A673 (cell line): ENCODE measurements around the gene KANK4. TPM values are rescaled to one million over a fixed set of nuclear protein-coding genes. Genes with fewer than 3 reads are reported as not detected.

ENCODE experiments used
- BruUV-seq: library from RNA; stranded (reverse); fragments of 400-500 nt; replicated peaks from 2 replicates; lab custom pipeline; 2021; lab: Mats Ljungman, UMichigan
- CTCF ChIA-PET: fragments of 300-600 bp; sonication (Branson Sonifier 250); formaldehyde crosslinking; loops from one replicate; lab custom pipeline; 2022; ENCODE audit warnings: antibody characterized with exemption; lab: Charles Lee
- POLR2A ChIA-PET: fragments of 300-600 bp; sonication (Branson Sonifier 250); formaldehyde crosslinking; loops from one replicate; lab custom pipeline; 2022; ENCODE audit warnings: antibody characterized with exemption; ENCODE audit not compliant: low non-redundant PET; lab: Charles Lee
- DNase-seq: peaks from one replicate; pipeline ENCODE4 v3.0.0-alpha.2; 2015; ENCODE audit warnings: low spot score
- H3K27ac ChIP-seq: fragments of 200-600 bp; sonication (generic); 2 replicates; pipeline ENCODE4 v1.5.1; 2016; ENCODE audit warnings: mixed run types, low read depth, mild to moderate bottlenecking, mixed read lengths, antibody characterized with exemption, low read length; ENCODE audit not compliant: poor library complexity, severe bottlenecking
- H3K27me3 ChIP-seq: fragments of 200-600 bp; sonication (generic); replicated peaks from 2 replicates; pipeline ENCODE4 v1.6.1; 2017; ENCODE audit warnings: mixed run types, low read depth, mild to moderate bottlenecking, mixed read lengths, antibody characterized with exemption, low read length; ENCODE audit not compliant: insufficient read depth, poor library complexity
- H3K36me3 ChIP-seq: fragments of 200-600 bp; sonication (generic); 2 replicates; pipeline ENCODE4 v1.6.1; 2016; ENCODE audit warnings: mixed run types, mild to moderate bottlenecking, mixed read lengths, antibody characterized with exemption, low read length; ENCODE audit not compliant: insufficient read depth, poor library complexity, severe bottlenecking
- H3K4me1 ChIP-seq: fragments of 200-600 bp; sonication (generic); 2 replicates; pipeline ENCODE4 v1.6.1; 2017; ENCODE audit warnings: mixed run types, mild to moderate bottlenecking, mixed read lengths, antibody characterized with exemption, low read length; ENCODE audit not compliant: insufficient read depth, poor library complexity, severe bottlenecking
- H3K4me3 ChIP-seq: fragments of 200-600 bp; sonication (generic); 2 replicates; pipeline ENCODE4 v1.5.1; 2016; ENCODE audit warnings: low read depth, mixed run types, mild to moderate bottlenecking, mixed read lengths, low read length; ENCODE audit not compliant: poor library complexity, severe bottlenecking
- H3K9me3 ChIP-seq: fragments of 200-600 bp; sonication (generic); 2 replicates; pipeline ENCODE4 v1.6.1; 2016; ENCODE audit warnings: mixed run types, low read depth, mild to moderate bottlenecking, mixed read lengths, antibody characterized with exemption, low read length; ENCODE audit not compliant: poor library complexity, severe bottlenecking
- EZH2 ChIP-seq: fragments of 200-600 bp; sonication (generic); IDR thresholded peaks from 2 replicates; pipeline ENCODE4 v1.6.1; 2017; ENCODE audit warnings: borderline replicate concordance, low read depth, mild to moderate bottlenecking, mixed read lengths, antibody characterized with exemption, low read length; ENCODE audit not compliant: poor library complexity, severe bottlenecking
- intact Hi-C: fragments of 100-400 bp; cut with micrococcal nuclease; formaldehyde crosslinking; loops from one replicate; pipeline ENCODE4 v1.10.0; 2022; ENCODE audit not compliant: unreplicated experiment
- total RNA-seq: library from RNA; stranded (reverse); gene quantifications from 2 replicates; pipeline ENCODE4 v1.2.3, GENCODE V29; 2021
- TF ChIP-seq, protein P1 (sequence below): fragments of 300-800, 200-600 bp; sonication (generic); conservative IDR thresholded peaks from 2 replicates; pipeline ENCODE4 v1.5.1; 2017; ENCODE audit warnings: low read depth, mild to moderate bottlenecking, antibody characterized with exemption, low read length, moderate library complexity, mixed read lengths

KANK4 gene
- total RNA-seq, 1 experiment from 2014 or later = 0.24 TPM

DNA sequence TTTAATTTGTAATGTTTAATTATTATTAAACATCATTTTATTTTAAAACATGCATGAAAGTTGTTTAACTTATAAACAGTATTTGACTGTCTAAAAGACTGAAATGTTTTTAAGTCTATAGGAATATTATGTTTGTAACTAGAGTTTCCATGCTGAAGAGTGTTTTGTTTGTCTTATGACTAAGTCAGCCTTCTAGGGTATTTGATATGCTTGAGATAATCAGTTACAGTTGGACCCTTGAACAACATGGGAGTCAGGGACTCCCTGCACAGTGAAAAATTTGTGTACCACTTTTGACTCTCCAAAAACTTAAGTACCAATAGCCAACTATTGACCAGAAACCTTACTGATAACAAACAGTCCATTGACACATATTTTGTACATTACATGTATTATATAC is 45.5 kb upstream of the KANK4 start:
- no peak for DNase-seq
- ChIA-PET POLR2A (no interaction called here), CTCF (no interaction called here)

DNA sequence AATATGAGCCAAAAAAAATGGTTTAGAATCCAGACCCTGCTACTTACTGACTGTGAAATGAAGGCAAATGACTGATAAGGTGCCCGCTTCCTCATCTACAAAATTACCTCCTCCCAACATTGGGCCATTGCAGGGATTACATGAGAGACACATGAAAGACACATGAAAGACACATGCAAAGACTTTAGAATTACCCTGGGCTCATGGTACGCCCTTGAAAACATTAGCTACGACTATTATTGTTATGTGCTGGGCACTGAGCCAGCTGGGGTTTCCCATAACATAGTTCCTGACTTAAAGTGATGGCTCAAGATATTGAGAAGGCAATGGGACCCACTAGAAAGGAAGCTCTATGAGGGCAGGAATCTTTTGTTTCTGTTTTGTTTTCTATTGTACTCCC is 43.7 kb upstream of the KANK4 start:
- no peak overlapping the region for H3K4me3 ChIP-seq
- H3K27ac ChIP-seq = no peak overlapping the region
- TF ChIP-seq, protein P1, sequence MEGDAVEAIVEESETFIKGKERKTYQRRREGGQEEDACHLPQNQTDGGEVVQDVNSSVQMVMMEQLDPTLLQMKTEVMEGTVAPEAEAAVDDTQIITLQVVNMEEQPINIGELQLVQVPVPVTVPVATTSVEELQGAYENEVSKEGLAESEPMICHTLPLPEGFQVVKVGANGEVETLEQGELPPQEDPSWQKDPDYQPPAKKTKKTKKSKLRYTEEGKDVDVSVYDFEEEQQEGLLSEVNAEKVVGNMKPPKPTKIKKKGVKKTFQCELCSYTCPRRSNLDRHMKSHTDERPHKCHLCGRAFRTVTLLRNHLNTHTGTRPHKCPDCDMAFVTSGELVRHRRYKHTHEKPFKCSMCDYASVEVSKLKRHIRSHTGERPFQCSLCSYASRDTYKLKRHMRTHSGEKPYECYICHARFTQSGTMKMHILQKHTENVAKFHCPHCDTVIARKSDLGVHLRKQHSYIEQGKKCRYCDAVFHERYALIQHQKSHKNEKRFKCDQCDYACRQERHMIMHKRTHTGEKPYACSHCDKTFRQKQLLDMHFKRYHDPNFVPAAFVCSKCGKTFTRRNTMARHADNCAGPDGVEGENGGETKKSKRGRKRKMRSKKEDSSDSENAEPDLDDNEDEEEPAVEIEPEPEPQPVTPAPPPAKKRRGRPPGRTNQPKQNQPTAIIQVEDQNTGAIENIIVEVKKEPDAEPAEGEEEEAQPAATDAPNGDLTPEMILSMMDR = no peak
- TF ChIP-seq EZH2 = no peak
- BruUV-seq = no TSS peak
- no peaks in the 10 kb centered on the region for H3K36me3 ChIP-seq
- ChIA-PET POLR2A (no interaction called here), CTCF (no interaction called here)
- H3K4me1 ChIP-seq = no peaks in the 10 kb centered on the region
- no peaks in the 10 kb centered on the region for H3K27me3 ChIP-seq
- peaks cover 5% of the 10 kb centered on the region for H3K9me3 ChIP-seq
- DNase-seq = peak; percentile 16
- intact Hi-C loops = no loop called here

More for the DNA sequence above, 45.5 kb upstream of the KANK4 start:
- TF ChIP-seq, protein P1 = no peak
- TF ChIP-seq EZH2 = no peak
- H3K9me3 ChIP-seq = peaks cover 5% of the 10 kb centered on the region
- H3K27ac ChIP-seq = no peak overlapping the region
- no peak overlapping the region for H3K4me3 ChIP-seq
- H3K4me1 ChIP-seq = no peaks in the 10 kb centered on the region
- H3K36me3 ChIP-seq = no peaks in the 10 kb centered on the region
- no TSS peak for BruUV-seq
- intact Hi-C loops = no loop called here
- H3K27me3 ChIP-seq = no peaks in the 10 kb centered on the region

DNA sequence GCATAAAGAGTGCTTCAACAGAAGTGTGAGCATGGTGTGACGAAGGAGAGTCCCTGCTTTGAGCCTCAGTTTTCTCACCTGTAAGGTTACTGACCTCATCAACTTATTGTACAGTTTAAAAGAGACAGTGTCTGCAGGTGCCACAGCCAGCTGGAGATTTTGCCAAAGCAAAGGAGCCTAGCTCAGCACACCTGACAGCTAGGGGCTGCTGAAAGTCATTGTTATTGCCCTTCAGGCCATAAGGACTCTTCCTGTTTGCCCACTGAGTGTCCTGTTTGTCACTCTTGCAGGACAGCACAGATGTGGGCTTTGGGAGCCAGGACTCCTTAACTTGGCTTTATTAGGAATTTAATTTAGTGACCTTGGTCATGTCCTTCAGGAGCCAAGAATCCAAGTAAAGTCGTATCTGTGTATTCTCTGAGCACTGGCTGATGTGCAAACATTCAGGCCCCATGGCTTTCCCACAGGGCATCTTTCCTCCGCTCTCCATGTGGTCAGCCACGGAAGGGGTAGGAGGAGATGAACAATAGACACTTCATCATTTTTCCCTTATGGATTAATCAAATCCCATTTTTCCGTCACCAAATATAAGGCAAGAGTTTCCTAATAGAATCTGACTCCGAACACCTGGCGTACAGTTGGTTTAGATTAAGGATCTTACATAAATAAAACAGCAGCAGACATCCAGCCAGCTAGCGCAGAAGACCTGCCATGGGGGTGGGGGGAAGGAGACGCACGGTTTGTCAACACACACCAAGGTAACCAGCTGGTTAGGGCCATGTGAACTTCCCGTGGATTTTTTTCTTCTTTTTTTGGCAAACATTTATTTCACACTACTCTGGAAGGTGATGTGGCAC is 43.1 kb upstream of the KANK4 start:
- BruUV-seq = no TSS peak
- intact Hi-C loops = no loop called here
- H3K4me1 ChIP-seq = no peaks in the 10 kb centered on the region
- H3K4me3 ChIP-seq = no peak overlapping the region
- CTCF ChIA-PET = no interaction called here
- no peak for DNase-seq
- H3K9me3 ChIP-seq = peaks cover 5% of the 10 kb centered on the region
- POLR2A ChIA-PET = no interaction called here
- no peak for TF ChIP-seq EZH2
- TF ChIP-seq, protein P1 = no peak
- no peaks in the 10 kb centered on the region for H3K36me3 ChIP-seq
- H3K27me3 ChIP-seq = no peaks in the 10 kb centered on the region
- no peak overlapping the region for H3K27ac ChIP-seq
